Non-pigmented ciliary epithelial cell (primary cell): ENCODE data around the gene IFNA1.
"Not testable (repeated sequence)": the region's sequence is repeated elsewhere in the genome, so short reads cannot be mapped to it uniquely, and the experiment has no call there.

Experiments used
- DNase-seq: peaks from one replicate; pipeline ENCODE4 v3.0.0-alpha.2; 2010; ENCODE audit warnings: low read depth

The IFNA1 gene

GRCh38 chr9:21440139-21440538 is at the start of gene IFNA1:
TSS of gene IFNA1 (plus strand) at chr9:21440439. CDS start at chr9:21440508, 69 bp downstream.
- DNase-seq, result no peak

DNA sequence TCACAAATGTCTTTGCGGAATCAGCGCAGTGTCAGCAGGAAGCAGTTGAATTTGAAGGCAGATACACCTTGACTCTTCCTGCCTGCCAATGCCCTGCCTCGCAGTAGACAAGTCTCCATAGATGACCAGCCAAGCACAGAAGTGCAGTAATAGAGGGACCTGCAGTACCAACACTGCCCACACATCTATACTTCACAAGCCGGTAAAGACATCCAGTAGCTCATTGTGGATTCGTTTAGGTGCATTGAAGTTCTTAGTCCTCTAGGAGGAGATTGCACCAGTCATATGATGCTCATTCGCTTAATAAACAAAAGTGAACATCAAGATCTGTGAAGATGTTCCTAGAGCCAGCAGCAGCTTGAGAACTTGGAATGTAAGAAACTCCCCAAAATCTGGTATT is 48.0 kb upstream of the IFNA1 start:
- no peak for DNase-seq

GRCh38 chr9:21395778-21396717 is 44.2 kb upstream of the IFNA1 start:
- no peak for DNase-seq

GRCh38 chr9:21398955-21399489 is 41.2 kb upstream of the IFNA1 start:
- no peak for DNase-seq

DNA sequence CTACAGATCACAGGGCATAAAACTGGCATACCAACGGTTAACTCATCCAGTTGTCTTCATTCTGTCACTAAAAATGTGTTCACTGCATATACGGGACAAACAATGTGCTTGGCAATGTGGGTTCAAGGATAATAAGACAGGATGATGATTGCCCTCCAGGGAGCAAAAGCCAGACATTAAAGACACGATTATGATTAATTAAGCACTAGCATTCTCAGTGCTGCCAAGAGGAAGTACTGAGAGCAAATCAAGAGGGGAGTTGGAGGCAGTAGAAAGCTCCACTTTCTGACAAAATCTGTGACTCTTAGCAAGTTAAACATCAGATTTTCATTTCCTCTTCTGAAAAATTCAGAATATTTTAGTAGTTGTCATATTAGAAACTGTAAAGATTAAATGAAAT is 40.3 kb upstream of the IFNA1 start:
- DNase-seq, result no peak

GRCh38 chr9:21402386-21403251 is 37.6 kb upstream of the IFNA1 start:
- no peak for DNase-seq

GRCh38 chr9:21404146-21404545 is 36.1 kb upstream of the IFNA1 start:
- no peak for DNase-seq

GRCh38 chr9:21408817-21409216 is 31.4 kb upstream of the IFNA1 start, which contains the start of gene IFNA8:
TSS of gene IFNA8 (plus strand) at chr9:21409117. CDS start at chr9:21409177, 60 bp downstream.
- DNase-seq, result no peak

DNA sequence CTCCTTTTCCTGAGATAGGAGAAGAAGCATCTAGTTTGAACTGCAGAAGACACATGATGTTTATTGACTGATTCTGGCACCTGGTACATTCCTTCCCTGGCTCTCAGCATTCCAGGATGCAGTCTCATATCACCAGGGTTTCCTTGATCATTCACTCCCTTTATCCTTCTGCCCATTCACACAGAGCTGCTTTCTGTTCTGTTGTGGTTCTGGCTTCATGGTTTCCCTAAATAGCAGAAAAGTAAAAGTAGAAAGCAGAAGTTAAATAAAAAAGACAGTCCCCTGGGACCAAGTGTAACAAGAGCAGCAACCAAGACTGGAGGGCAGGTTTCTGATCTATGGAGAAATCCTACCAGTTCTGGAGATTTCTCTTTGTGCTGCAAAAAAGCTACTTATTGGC is 28.1 kb upstream of the IFNA1 start:
- no peak for DNase-seq

GRCh38 chr9:21413151-21413550 is 27.1 kb upstream of the IFNA1 start:
- DNase-seq, result no peak

- DNase-seq, result no peak
Observed at GRCh38 chr9:21413624-21414023, 26.6 kb upstream of the IFNA1 start.

DNA sequence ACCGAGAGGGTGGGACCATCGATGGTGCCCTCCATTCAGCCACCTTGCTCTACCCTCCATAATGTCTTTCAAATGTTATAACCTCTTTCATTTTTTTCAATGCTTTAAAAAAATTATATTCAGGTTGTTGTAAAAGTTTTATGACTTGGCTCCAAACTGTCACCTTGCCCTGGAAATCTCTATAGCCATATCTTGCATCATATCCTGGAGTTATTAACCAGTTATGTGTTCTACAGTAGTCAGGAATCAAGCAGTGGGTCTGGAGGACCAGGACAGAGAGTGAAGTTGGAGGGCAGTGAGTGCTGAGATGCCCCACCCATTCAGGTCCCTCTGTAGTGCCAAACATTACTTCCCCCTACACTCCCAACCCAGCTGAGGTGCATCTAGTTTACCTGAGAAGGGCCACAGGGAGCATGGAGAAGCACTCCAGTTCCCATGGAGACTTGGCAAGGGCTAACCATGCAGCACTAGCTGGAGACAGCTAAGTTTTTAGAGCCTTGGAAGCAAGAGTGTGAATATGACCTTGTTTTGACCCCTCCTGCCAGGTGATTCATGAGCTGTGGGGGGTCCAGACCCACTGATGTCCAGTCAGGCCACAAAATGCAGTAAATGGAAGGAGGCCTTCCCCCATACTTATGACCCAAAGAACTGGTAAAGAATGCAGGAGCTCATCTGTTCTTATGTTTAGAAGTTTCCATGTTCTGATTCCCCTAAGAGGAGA is 25.9 kb upstream of the IFNA1 start:
- DNase-seq, result no peak

DNA sequence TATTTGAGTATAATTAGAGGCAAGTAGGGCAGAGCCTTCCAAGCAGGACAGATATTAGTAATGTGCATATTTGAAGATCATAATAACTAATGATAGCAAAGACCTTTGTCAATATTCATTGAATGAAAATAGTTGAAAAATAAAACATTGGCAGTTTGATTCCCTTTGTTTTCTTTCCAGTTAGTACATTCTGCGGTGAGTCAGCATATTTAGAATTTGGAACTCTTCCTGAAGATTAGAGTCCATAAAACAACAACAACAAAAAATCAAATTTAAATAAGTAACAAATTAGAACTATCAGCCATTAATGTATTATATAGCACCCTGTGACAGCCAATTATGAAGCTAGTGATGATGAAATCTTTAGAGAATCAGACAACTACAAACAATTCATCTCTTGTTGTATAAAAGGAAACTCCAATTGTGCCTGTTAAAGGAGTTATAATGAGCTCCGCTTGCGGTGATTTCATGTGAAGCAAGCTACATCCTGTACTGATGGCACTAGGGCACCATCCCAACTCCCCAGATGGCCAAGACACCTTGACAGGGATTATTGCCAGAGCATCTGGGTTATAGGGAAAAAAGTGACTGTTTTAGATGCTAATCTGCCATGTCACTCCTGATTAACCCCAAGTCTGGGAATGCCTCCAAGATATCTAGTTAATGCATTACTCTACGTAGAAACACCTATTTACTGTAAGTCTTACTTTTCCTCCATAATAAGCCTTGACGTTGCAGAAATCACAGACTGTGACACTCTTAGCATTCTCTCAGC is 24.6 kb upstream of the IFNA1 start:
- DNase-seq, result peak; percentile 9

DNA sequence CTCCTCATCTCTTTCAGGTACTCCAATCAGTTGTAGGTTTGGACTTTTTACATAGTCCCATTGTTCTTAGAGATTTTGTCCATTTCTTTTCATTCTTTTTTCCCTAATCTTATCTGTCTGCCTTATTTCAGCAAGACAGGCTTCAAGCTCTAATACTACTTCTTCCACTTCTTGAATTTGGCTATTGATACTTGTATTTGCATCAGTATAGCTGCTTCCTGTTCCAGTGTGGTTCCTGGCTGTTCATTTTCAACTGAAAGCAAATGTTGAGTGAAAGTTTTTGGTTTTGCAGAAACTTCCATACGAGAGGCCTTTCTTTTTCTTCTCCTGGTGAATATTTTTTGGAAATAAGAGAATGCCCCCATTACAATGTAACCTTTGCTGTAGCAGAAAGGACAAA is 12.0 kb upstream of the IFNA1 start:
- no peak for DNase-seq

GRCh38 chr9:21429191-21429590 is 11.0 kb upstream of the IFNA1 start:
- no peak for DNase-seq

- no peak for DNase-seq
Observed at GRCh38 chr9:21432672-21433425, 7.4 kb upstream of the IFNA1 start.

- DNase-seq, result peak; percentile 26
Observed at GRCh38 chr9:21434202-21435014, 5.8 kb upstream of the IFNA1 start.

- DNase-seq, result not testable (repeated sequence)
Observed at GRCh38 chr9:21435015-21435383, 5.2 kb upstream of the IFNA1 start.

DNA sequence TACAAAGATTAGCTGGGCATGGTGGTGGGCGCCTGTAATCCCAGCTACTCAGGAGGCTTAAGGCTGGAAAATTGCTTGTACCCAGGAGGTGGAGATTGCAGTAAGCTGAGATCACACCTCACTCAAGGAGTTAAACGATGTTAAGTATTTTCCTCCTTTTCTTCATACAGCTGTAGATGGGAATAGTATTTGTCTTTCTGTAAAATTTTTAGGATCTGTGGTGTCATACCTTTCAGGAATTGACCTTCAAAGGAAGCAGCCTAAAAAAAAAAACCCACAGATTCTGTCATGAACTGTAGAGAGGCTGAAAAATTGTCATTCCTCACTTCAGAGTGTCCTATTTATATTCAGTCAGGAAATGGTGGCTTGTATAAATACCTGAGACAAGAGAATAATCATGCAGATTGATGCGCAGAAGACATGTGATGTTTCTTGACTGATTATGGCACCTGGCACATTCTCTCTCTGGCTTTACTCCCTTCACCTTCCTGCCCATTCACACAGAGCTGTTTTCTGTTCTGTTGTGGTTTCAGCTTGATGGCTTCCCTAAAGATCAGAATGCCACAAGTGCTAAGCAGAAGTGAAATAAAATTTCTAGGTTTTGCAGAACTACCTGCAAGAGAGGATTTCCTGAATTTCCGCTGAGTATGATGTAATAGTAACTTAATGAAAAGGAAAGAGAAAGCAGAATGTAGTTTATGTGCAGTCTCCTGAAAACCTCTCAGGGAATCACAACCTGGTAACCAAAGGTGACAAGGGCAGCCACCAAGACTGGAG is 3.8 kb downstream of the IFNA1 start:
- no peak for DNase-seq
